ENCODE results near the gene SGIP1.
"Not testable (repeated sequence)": the region's sequence is repeated elsewhere in the genome, so short reads cannot be mapped to it uniquely, and the experiment has no call there.

Gene SGIP1

DNA sequence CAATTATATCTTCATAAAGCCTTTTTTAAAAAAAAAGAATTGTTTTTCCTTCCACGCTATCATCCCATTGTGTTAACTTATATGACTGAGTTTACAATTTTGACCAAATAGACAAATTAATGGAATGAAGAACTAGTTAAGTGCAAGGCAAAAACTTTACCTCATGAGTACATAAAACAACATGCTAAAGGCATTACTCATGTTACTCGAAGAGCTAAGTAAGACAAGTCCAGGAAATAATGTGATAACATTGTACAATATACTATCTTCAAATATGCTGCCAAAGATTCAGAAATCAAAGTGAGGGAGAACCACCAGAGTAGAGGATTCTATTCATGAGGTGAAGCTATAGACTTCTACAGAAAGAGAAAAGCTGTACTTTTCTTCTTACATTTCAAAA lies 194.1 kb downstream of the SGIP1 start:
- no peaks in the 10 kb centered on the region for H3K9me2 ChIP-seq (replicated peaks; ENCODE audit: control insufficient read depth, low read length)
- TF ChIP-seq, protein P1, sequence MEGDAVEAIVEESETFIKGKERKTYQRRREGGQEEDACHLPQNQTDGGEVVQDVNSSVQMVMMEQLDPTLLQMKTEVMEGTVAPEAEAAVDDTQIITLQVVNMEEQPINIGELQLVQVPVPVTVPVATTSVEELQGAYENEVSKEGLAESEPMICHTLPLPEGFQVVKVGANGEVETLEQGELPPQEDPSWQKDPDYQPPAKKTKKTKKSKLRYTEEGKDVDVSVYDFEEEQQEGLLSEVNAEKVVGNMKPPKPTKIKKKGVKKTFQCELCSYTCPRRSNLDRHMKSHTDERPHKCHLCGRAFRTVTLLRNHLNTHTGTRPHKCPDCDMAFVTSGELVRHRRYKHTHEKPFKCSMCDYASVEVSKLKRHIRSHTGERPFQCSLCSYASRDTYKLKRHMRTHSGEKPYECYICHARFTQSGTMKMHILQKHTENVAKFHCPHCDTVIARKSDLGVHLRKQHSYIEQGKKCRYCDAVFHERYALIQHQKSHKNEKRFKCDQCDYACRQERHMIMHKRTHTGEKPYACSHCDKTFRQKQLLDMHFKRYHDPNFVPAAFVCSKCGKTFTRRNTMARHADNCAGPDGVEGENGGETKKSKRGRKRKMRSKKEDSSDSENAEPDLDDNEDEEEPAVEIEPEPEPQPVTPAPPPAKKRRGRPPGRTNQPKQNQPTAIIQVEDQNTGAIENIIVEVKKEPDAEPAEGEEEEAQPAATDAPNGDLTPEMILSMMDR (IDR thresholded peaks at IDR 0.05; ENCODE audit: low read depth, low read length, poor library complexity, severe bottlenecking), result no peak
- no peak for TF ChIP-seq EZH2phosphoT487 (IDR thresholded peaks at IDR 0.05; ENCODE audit: borderline replicate concordance, low read length)
- H3K9me3 ChIP-seq (ENCODE audit: control insufficient read depth, insufficient read depth, low read length), result no peaks in the 10 kb centered on the region
- no peak overlapping the region for H3K27ac ChIP-seq (ENCODE audit: low read depth, low read length)
- H3K36me3 ChIP-seq (ENCODE audit: control insufficient read depth, low read length), result no peaks in the 10 kb centered on the region
- H3K4me2 ChIP-seq (ENCODE audit: low read length), result no peak overlapping the region
- H3F3A ChIP-seq (ENCODE audit: control insufficient read depth, insufficient read depth), result no peaks in the 10 kb centered on the region
- no peak overlapping the region for H3K4me3 ChIP-seq (ENCODE audit: low read length)
- H3K27me3 ChIP-seq (ENCODE audit: control insufficient read depth, low read length), result peaks cover 23% of the 10 kb centered on the region
- H3K79me2 ChIP-seq (ENCODE audit: control insufficient read depth, low read length), result no peaks in the 10 kb centered on the region
- H4K20me1 ChIP-seq (ENCODE audit: control insufficient read depth, insufficient read depth, low read depth, low read length), result no peaks in the 10 kb centered on the region
- peaks cover 3% of the 10 kb centered on the region for H3K4me1 ChIP-seq (ENCODE audit: control insufficient read depth, low read length)

DNA sequence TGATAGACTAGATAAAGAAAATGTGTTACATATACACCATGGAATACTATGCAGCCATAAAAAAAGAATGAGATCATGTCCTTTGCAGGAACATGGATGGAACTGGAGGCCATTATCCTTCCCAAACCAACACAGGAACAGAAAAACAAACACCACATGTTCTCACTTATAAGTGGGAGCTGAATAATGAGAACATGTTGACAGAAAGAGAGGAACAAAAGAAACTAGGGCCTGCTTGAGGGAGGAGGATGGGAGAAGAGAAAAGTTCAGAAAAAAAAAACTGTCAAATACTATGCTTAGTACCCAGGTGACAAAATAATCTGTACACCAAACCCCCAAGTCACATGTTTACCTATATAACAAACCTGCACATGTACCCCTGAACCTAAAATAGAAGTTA lies 194.8 kb downstream of the SGIP1 start:
- H3K36me3 ChIP-seq (ENCODE audit: control insufficient read depth, low read length); H3K27ac ChIP-seq (ENCODE audit: low read depth, low read length); H3F3A ChIP-seq (ENCODE audit: control insufficient read depth, insufficient read depth); H4K20me1 ChIP-seq (ENCODE audit: control insufficient read depth, insufficient read depth, low read depth, low read length); H3K9me3 ChIP-seq (ENCODE audit: control insufficient read depth, insufficient read depth, low read length); H3K79me2 ChIP-seq (ENCODE audit: control insufficient read depth, low read length); H3K9me2 ChIP-seq (replicated peaks; ENCODE audit: control insufficient read depth, low read length); H3K4me1 ChIP-seq (ENCODE audit: control insufficient read depth, low read length); H3K4me2 ChIP-seq (ENCODE audit: low read length); H3K4me3 ChIP-seq (ENCODE audit: low read length): not testable (repeated sequence)
- peaks cover 23% of the 10 kb centered on the region for H3K27me3 ChIP-seq (ENCODE audit: control insufficient read depth, low read length)

- H3K36me3 ChIP-seq (ENCODE audit: control insufficient read depth, low read length), result no peaks in the 10 kb centered on the region
- H3K27me3 ChIP-seq (ENCODE audit: control insufficient read depth, low read length), result peaks cover 23% of the 10 kb centered on the region
- H4K20me1 ChIP-seq (ENCODE audit: control insufficient read depth, insufficient read depth, low read depth, low read length), result no peaks in the 10 kb centered on the region
- TF ChIP-seq EZH2phosphoT487 (IDR thresholded peaks at IDR 0.05; ENCODE audit: borderline replicate concordance, low read length), result no peak
- TF ChIP-seq, protein P1 (IDR thresholded peaks at IDR 0.05; ENCODE audit: low read depth, low read length, poor library complexity, severe bottlenecking), result no peak
- peaks cover 5% of the 10 kb centered on the region for H3K4me1 ChIP-seq (ENCODE audit: control insufficient read depth, low read length)
- no peaks in the 10 kb centered on the region for H3K79me2 ChIP-seq (ENCODE audit: control insufficient read depth, low read length)
- no peaks in the 10 kb centered on the region for H3K9me3 ChIP-seq (ENCODE audit: control insufficient read depth, insufficient read depth, low read length)
- no peak overlapping the region for H3K27ac ChIP-seq (ENCODE audit: low read depth, low read length)
- H3K9me2 ChIP-seq (replicated peaks; ENCODE audit: control insufficient read depth, low read length), result no peaks in the 10 kb centered on the region
- H3K4me3 ChIP-seq (ENCODE audit: low read length), result no peak overlapping the region
- no peak overlapping the region for H3K4me2 ChIP-seq (ENCODE audit: low read length)
- H3F3A ChIP-seq (ENCODE audit: control insufficient read depth, insufficient read depth), result no peaks in the 10 kb centered on the region
These were observed 195.2 kb downstream of the SGIP1 start for GRCh38 chr1:66729119-66729518.

DNA sequence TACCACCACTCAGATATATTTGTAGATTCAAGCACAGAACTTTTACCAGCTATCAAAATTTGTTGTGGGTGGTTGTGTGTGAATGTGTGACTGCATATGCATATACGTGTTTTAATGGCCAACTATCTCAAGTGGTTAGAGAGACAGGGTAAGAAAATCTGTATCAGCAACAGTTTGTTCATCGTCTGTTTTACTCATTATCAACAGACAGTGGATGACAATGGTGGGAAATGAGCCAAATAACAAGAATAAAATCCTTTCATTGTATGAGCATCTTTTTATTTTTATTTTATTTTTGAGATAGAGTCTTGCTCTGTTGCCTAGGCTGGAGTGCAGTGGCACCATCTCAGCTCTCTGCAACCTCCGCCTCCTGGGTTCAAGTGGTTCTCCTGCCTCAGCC lies 195.6 kb downstream of the SGIP1 start:
- Histone ChIP-seq H3K4me3 (ENCODE audit: low read length) (no peak overlapping the region), H4K20me1 (ENCODE audit: control insufficient read depth, insufficient read depth, low read depth, low read length) (no peaks in the 10 kb centered on the region), H3K27ac (ENCODE audit: low read depth, low read length) (no peak overlapping the region), H3K36me3 (ENCODE audit: control insufficient read depth, low read length) (no peaks in the 10 kb centered on the region), H3K9me2 (replicated peaks; ENCODE audit: control insufficient read depth, low read length) (no peaks in the 10 kb centered on the region), H3K4me1 (ENCODE audit: control insufficient read depth, low read length) (peaks cover 5% of the 10 kb centered on the region), H3K79me2 (ENCODE audit: control insufficient read depth, low read length) (no peaks in the 10 kb centered on the region), H3K9me3 (ENCODE audit: control insufficient read depth, insufficient read depth, low read length) (no peaks in the 10 kb centered on the region), H3K27me3 (ENCODE audit: control insufficient read depth, low read length) (peaks cover 23% of the 10 kb centered on the region), H3K4me2 (ENCODE audit: low read length) (no peak overlapping the region), H3F3A (ENCODE audit: control insufficient read depth, insufficient read depth) (no peaks in the 10 kb centered on the region)
- TF ChIP-seq, protein P1 (IDR thresholded peaks at IDR 0.05; ENCODE audit: low read depth, low read length, poor library complexity, severe bottlenecking), result no peak
- TF ChIP-seq EZH2phosphoT487 (IDR thresholded peaks at IDR 0.05; ENCODE audit: borderline replicate concordance, low read length), result no peak

All from DOHH2 (cell line).